ENCODE measurements around the gene RPN2. TPM values are rescaled to one million over a fixed set of nuclear protein-coding genes. Genes with fewer than 3 reads are reported as not detected.
A peak's percentile ranks its signal among the peaks of the same experiment; 100 is the strongest.

The RPN2 gene
- total and polyA plus RNA-seq, 2 donors (not counting 1 experiment from before 2014, with no cell fraction given) = 262 to 414 TPM

- Histone ChIP-seq H2AFZ (ENCODE audit: low read length) (no peak overlapping the region), H3K9ac (ENCODE audit: insufficient read depth, low read length) (no peak overlapping the region), H3K4me1 (ENCODE audit: control insufficient read depth, extremely low read depth, insufficient read depth, low read length) (peaks cover 3% of the 10 kb centered on the region), H3K36me3 (ENCODE audit: control insufficient read depth, insufficient read depth, low read length) (no peaks in the 10 kb centered on the region), H3K79me2 (ENCODE audit: control insufficient read depth, insufficient read depth, low read length) (no peaks in the 10 kb centered on the region), H3K4me3 (replicated peaks in 1 of 4; ENCODE audit: control extremely low read depth in 1 of 4, insufficient read depth in 1 of 4, low read depth in 3 of 4, low read length in 4 of 4) (no peak overlapping the region), H4K20me1 (ENCODE audit: control insufficient read depth, extremely low read depth, insufficient read depth, low read length) (no peaks in the 10 kb centered on the region), H3K4me2 (ENCODE audit: extremely low read depth, insufficient read depth, low read length) (no peak overlapping the region), H3K9me3 (ENCODE audit: control insufficient read depth, insufficient read depth, low read depth, low read length) (no peaks in the 10 kb centered on the region), H3K27me3 (ENCODE audit: control insufficient read depth, insufficient read depth, low read length) (no peaks in the 10 kb centered on the region), H3K27ac (ENCODE audit: insufficient read depth, low read length) (no peak overlapping the region)
- DNase-seq (ENCODE audit: low read depth in 2 of 2) = no peak
- TF ChIP-seq CTCF (conservative IDR thresholded peaks at IDR 0.05 in 1 of 2, IDR thresholded peaks at IDR 0.05 in 1 of 2; ENCODE audit: low read depth in 1 of 2, low read length in 2 of 2) (no peak), EZH2 (IDR thresholded peaks at IDR 0.05; ENCODE audit: low read length, missing control alignments) (no peak)
Measured at GRCh38 chr20:37280403-37280802, 101.3 kb downstream of the RPN2 start.

DNA sequence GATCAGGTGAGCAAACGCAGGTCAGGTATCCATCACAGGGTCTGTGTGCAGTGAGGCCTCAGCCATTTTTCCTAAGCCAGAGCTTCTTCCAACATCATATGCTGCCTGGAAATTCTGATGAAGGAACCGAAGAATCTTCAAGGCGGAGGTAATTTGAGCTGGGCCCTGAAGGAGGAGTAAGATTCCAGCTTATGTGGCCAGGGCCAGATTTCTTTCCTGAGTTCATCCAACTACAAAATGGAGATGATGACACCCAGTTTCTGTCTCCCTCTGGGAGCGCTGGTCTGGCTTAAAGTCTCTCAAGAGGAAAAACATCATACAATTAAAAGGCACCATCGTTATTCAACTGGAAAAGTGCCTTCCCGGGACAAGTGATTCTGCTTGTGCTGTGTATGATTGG lies 103.4 kb downstream of the RPN2 start:
- Histone ChIP-seq H3K27me3 (ENCODE audit: control insufficient read depth, insufficient read depth, low read length) (no peaks in the 10 kb centered on the region), H3K4me3 (replicated peaks in 1 of 4; ENCODE audit: control extremely low read depth in 1 of 4, insufficient read depth in 1 of 4, low read depth in 3 of 4, low read length in 4 of 4) (no peak overlapping the region), H4K20me1 (ENCODE audit: control insufficient read depth, extremely low read depth, insufficient read depth, low read length) (no peaks in the 10 kb centered on the region), H3K4me1 (ENCODE audit: control insufficient read depth, extremely low read depth, insufficient read depth, low read length) (no peaks in the 10 kb centered on the region), H3K9me3 (ENCODE audit: control insufficient read depth, insufficient read depth, low read depth, low read length) (no peaks in the 10 kb centered on the region), H3K27ac (ENCODE audit: insufficient read depth, low read length) (no peak overlapping the region), H2AFZ (ENCODE audit: low read length) (no peak overlapping the region), H3K36me3 (ENCODE audit: control insufficient read depth, insufficient read depth, low read length) (no peaks in the 10 kb centered on the region), H3K4me2 (ENCODE audit: extremely low read depth, insufficient read depth, low read length) (no peak overlapping the region), H3K79me2 (ENCODE audit: control insufficient read depth, insufficient read depth, low read length) (no peaks in the 10 kb centered on the region), H3K9ac (ENCODE audit: insufficient read depth, low read length) (no peak overlapping the region)
- TF ChIP-seq CTCF (conservative IDR thresholded peaks at IDR 0.05 in 1 of 2, IDR thresholded peaks at IDR 0.05 in 1 of 2; ENCODE audit: low read depth in 1 of 2, low read length in 2 of 2) = peak; percentile 70 to 73
- TF ChIP-seq EZH2 (IDR thresholded peaks at IDR 0.05; ENCODE audit: low read length, missing control alignments) = no peak
- DNase-seq (ENCODE audit: low read depth in 2 of 2) = peak; percentile 60 to 80

GRCh38 chr20:37283530-37284195 lies 104.5 kb downstream of the RPN2 start:
- no peak overlapping the region for H3K4me2 ChIP-seq (ENCODE audit: extremely low read depth, insufficient read depth, low read length)
- no peaks in the 10 kb centered on the region for H3K4me1 ChIP-seq (ENCODE audit: control insufficient read depth, extremely low read depth, insufficient read depth, low read length)
- no peak overlapping the region for H3K27ac ChIP-seq (ENCODE audit: insufficient read depth, low read length)
- no peaks in the 10 kb centered on the region for H3K36me3 ChIP-seq (ENCODE audit: control insufficient read depth, insufficient read depth, low read length)
- H3K4me3 ChIP-seq (replicated peaks in 1 of 4; ENCODE audit: control extremely low read depth in 1 of 4, insufficient read depth in 1 of 4, low read depth in 3 of 4, low read length in 4 of 4) = no peak overlapping the region
- H3K27me3 ChIP-seq (ENCODE audit: control insufficient read depth, insufficient read depth, low read length) = no peaks in the 10 kb centered on the region
- H4K20me1 ChIP-seq (ENCODE audit: control insufficient read depth, extremely low read depth, insufficient read depth, low read length) = no peaks in the 10 kb centered on the region
- DNase-seq (ENCODE audit: low read depth in 2 of 2) = no peak
- no peaks in the 10 kb centered on the region for H3K9me3 ChIP-seq (ENCODE audit: control insufficient read depth, insufficient read depth, low read depth, low read length)
- no peak overlapping the region for H3K9ac ChIP-seq (ENCODE audit: insufficient read depth, low read length)
- TF ChIP-seq CTCF (conservative IDR thresholded peaks at IDR 0.05 in 1 of 2, IDR thresholded peaks at IDR 0.05 in 1 of 2; ENCODE audit: low read depth in 1 of 2, low read length in 2 of 2) = no peak
- no peak for TF ChIP-seq EZH2 (IDR thresholded peaks at IDR 0.05; ENCODE audit: low read length, missing control alignments)
- no peak overlapping the region for H2AFZ ChIP-seq (ENCODE audit: low read length)
- H3K79me2 ChIP-seq (ENCODE audit: control insufficient read depth, insufficient read depth, low read length) = no peaks in the 10 kb centered on the region

Measured in fibroblast of lung (primary cell).